OCI-LY3 (cell line): ENCODE data around the gene AGR2.

Experiments used
- H2AFZ ChIP-seq: fragments of 200-600, 300-600 bp; shearing (Covaris generic); 2 replicates; pipeline ENCODE4 v1.6.0; 2014; ENCODE audit warnings: antibody characterized with exemption, low read depth, low read length
- H3K27ac ChIP-seq: fragments of 200-600, 300-600 bp; sonication (generic); 2 replicates; pipeline ENCODE4 v1.5.1; 2014; ENCODE audit warnings: mild to moderate bottlenecking, low read length, moderate library complexity, mixed read lengths
- H3K27me3 ChIP-seq: fragments of 200-600, 300-600 bp; sonication (generic); 2 replicates; pipeline ENCODE4 v1.6.1; 2014; ENCODE audit warnings: low read depth, low read length, mixed read lengths
- H3K36me3 ChIP-seq: fragments of 200-600, 300-600 bp; sonication (generic); replicated peaks from 2 replicates; pipeline ENCODE3; 2014; ENCODE audit warnings: low read depth, low read length, mixed read lengths
- H3K4me1 ChIP-seq: fragments of 300-600, 200-600 bp; sonication (generic); 2 replicates; pipeline ENCODE4 v1.6.1; 2014; ENCODE audit warnings: low read length, mixed read lengths
- H3K4me2 ChIP-seq: fragments of 200-600, 300-600 bp; sonication (generic); 2 replicates; pipeline ENCODE4 v1.6.1; 2014; ENCODE audit warnings: low read length, mixed read lengths
- H3K4me3 ChIP-seq: fragments of 300-600, 200-600 bp; sonication (generic); 2 replicates; pipeline ENCODE4 v1.5.1; 2014; ENCODE audit warnings: antibody characterized with exemption, mild to moderate bottlenecking, low read length, moderate library complexity
- H3K79me2 ChIP-seq: fragments of 300-600, 200-600 bp; shearing (Covaris generic); 2 replicates; pipeline ENCODE4 v1.6.1; 2014; ENCODE audit warnings: mild to moderate bottlenecking, low read length, mixed read lengths
- H3K9ac ChIP-seq: fragments of 300-600, 200-600 bp; shearing (Covaris generic); 2 replicates; pipeline ENCODE4 v1.6.0; 2014; ENCODE audit warnings: mild to moderate bottlenecking, low read length, moderate library complexity
- H3K9me3 ChIP-seq: fragments of 200-600, 300-600 bp; shearing (Covaris generic); 2 replicates; pipeline ENCODE4 v1.6.1; 2014; ENCODE audit warnings: low read length, mixed read lengths; ENCODE audit not compliant: insufficient read depth
- H4K20me1 ChIP-seq: fragments of 200-600, 300-600 bp; sonication (generic); 2 replicates; pipeline ENCODE4 v1.6.1; 2016; ENCODE audit warnings: low read length, mixed read lengths; ENCODE audit not compliant: insufficient read depth
- CTCF ChIP-seq: fragments of 200-600, 300-600 bp; sonication (generic); IDR thresholded peaks from 2 replicates; pipeline ENCODE4 v1.5.1; 2014; ENCODE audit warnings: antibody characterized with exemption, low read length, low read depth
- EZH2phosphoT487 ChIP-seq: fragments of 200-600 bp; shearing (Covaris generic); IDR thresholded peaks from 2 replicates; pipeline ENCODE4 v1.6.1; 2018; ENCODE audit warnings: antibody characterized with exemption, mixed run types, low read depth

The AGR2 gene

DNA sequence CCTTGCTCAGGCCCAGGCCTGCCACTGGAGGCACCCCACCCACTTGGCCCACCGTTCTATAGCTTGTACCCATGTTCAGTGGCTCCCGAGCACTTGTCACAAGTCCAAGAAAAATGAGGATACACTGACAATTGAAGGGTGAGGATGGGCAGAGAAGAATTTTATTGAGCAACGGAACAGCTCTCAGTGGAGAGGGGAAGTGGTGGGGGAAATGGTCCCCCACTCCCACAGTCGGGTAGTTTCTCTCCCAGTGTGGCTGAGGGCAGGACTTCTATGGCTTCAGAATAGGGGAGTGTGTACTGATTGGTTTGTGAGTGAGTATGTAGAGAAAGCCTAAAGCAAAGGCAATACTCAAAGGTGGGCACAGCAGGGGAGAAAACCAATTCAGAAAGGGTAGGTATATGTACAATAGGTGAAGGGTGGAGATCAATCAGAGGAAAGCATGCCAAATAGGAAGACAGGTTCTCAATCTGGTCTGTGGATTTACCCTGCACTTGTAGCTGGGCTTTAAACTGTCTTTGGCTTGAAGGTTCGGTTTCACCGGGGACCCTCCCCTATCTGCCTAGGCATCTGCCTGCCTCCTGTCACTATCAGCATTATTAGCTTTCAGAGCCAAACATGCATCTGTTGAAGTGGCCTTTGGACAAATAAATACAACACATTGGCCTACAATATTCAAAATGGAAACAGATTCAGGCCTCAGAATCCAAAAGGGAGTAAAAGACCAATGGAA is 60.1 kb downstream of the AGR2 start:
- no peaks in the 10 kb centered on the region for H3K9me3 ChIP-seq
- H2AFZ ChIP-seq = no peak overlapping the region
- H3K4me3 ChIP-seq = no peak overlapping the region
- H3K27me3 ChIP-seq = no peaks in the 10 kb centered on the region
- H3K79me2 ChIP-seq = no peaks in the 10 kb centered on the region
- H3K4me1 ChIP-seq = no peaks in the 10 kb centered on the region
- no peak overlapping the region for H3K27ac ChIP-seq
- H3K4me2 ChIP-seq = no peak overlapping the region
- no peak overlapping the region for H3K9ac ChIP-seq
- TF ChIP-seq EZH2phosphoT487 = no peak
- no peak for TF ChIP-seq CTCF
- no peaks in the 10 kb centered on the region for H3K36me3 ChIP-seq
- no peaks in the 10 kb centered on the region for H4K20me1 ChIP-seq

GRCh38 chr7:16743236-16743635 is 61.6 kb downstream of the AGR2 start:
- Histone ChIP-seq H4K20me1 (no peaks in the 10 kb centered on the region), H3K4me2 (no peak overlapping the region), H3K4me3 (no peak overlapping the region), H2AFZ (no peak overlapping the region), H3K27ac (no peak overlapping the region), H3K9me3 (no peaks in the 10 kb centered on the region), H3K9ac (no peak overlapping the region), H3K4me1 (no peaks in the 10 kb centered on the region), H3K36me3 (no peaks in the 10 kb centered on the region), H3K79me2 (no peaks in the 10 kb centered on the region), H3K27me3 (no peaks in the 10 kb centered on the region)
- TF ChIP-seq EZH2phosphoT487 = no peak
- no peak for TF ChIP-seq CTCF

DNA sequence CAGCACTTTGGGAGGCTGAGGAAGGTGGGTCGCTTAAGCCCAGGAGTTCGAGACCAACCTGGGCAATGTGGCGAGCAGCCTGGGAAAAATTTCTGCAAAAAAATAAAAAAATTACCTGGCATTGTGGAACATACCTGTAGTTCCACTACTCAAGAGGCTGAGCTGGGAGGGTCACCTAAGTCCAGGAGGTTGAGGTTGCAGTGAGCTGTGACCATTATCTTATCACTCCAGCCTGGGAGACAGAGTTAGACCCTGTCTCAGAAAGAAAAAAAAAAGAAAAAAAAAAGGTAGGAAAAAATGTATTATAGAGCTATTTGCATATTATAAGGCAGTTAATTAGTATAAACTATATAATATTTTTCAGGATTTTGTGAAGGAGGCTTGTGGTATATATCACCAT is 62.3 kb downstream of the AGR2 start:
- Histone ChIP-seq H4K20me1 (no peaks in the 10 kb centered on the region), H3K4me3 (no peak overlapping the region), H3K27me3 (no peaks in the 10 kb centered on the region), H3K9me3 (no peaks in the 10 kb centered on the region), H3K4me1 (no peaks in the 10 kb centered on the region), H3K36me3 (no peaks in the 10 kb centered on the region), H3K27ac (no peak overlapping the region), H3K4me2 (no peak overlapping the region), H3K79me2 (no peaks in the 10 kb centered on the region), H3K9ac (no peak overlapping the region), H2AFZ (no peak overlapping the region)
- TF ChIP-seq EZH2phosphoT487 = no peak
- no peak for TF ChIP-seq CTCF
